Renal pelvis (tissue), 4 donors: ENCODE data around the gene TBC1D22A. TPM values are rescaled to one million over a fixed set of nuclear protein-coding genes. Genes with fewer than 3 reads are reported as not detected.
"Not testable (repeated sequence)": the region's sequence is repeated elsewhere in the genome, so short reads cannot be mapped to it uniquely, and the experiment has no call there.

Experiments
- DNase-seq: peaks from one replicate; pipeline ENCODE4 v3.0.0-alpha.2; 2013
- polyA plus RNA-seq, 3 donors: library from polyadenylated mRNA; unstranded; fragments of 120-200 nt; gene quantifications; one replicate each; pipeline ENCODE4 v1.2.1, GENCODE V29; 2013; ENCODE audit not compliant: insufficient read length in 3 of 3

Gene TBC1D22A
- polyA plus RNA-seq, 3 donors: 16.9 to 19.2 (median 19.1) TPM

DNA sequence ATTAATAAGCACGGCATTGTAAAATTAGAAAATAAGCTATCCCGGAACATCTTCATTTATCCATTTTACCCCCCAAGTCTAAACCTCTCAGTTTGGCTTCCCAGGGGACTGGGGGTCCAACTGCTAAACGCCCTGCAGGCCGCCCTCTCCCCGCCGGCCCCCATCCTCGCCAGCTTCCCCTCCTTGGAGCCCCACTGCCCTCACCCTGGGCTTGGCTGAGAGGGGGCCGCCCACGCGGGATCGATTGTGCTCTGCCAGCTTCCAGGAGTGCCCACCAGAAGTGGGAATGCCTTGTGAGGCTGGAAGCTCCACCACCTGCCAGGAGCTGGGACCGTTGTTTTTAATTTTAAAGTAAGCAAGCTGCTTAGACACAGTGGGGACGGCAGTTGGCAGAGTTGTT, 353.5 kb downstream of the TBC1D22A start:
- DNase-seq: no peak

DNA sequence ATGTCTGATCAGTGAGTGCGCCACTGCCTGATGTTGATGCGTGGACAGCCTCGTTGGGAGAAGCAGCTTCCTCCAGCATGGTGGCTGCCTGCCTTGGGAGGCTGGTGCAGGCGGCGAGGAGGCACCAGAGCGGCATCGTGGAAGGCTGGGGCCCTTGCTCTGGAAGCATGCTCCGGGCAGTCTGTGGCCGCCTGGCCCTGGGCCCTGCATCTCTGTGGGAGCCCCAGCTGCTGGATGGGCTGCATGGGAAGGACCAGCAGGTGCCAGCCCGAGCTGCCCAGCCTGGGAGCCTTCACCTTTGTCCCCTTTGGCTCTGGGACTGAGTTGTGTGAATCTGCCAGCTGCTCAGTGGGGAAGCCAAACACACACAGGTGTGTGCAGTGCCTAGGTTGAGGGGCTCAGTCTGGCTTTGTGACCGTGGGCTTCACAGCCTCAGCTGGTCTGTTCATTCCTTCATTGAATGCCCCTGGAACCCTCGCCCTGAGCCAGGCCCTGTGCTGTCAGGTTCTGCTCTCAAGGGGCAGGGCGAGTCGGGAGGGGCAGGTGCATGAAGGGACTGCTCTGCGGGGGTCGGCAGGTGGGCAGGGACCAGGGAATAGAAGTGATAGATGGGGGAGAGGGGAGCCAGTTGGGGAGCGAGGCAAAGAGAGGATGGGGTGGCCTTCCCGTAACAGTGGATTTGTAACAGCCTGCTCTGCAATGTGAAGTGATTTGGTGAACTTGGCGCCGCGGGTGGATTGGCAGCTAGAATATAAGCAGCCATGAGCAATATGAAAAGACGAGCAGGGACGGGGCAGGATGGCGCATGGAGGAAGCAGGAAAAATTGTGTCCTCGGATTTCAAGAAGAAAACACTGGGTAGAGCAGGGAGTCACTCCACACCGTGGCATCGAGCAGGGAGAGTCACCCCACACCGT, 354.2 kb downstream of the TBC1D22A start:
- no peak for DNase-seq

DNA sequence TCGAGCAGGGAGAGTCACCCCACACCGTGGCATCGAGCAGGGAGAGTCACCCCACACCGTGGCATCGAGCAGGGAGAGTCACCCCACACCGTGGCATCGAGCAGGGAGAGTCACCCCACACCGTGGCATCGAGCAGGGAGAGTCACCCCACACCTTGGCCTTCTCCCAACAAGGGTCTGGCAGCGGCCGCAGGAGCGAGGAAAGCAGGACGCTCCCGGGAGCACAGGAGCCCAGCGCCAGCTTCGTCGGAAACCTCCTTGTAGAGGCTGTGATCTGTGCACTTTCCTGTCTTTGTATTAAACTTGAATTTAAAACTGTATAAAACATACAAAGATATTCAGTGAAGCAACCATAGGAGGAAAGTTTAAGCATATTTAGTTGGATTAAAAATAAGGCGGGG, 355.0 kb downstream of the TBC1D22A start:
- not testable (repeated sequence) for DNase-seq

DNA sequence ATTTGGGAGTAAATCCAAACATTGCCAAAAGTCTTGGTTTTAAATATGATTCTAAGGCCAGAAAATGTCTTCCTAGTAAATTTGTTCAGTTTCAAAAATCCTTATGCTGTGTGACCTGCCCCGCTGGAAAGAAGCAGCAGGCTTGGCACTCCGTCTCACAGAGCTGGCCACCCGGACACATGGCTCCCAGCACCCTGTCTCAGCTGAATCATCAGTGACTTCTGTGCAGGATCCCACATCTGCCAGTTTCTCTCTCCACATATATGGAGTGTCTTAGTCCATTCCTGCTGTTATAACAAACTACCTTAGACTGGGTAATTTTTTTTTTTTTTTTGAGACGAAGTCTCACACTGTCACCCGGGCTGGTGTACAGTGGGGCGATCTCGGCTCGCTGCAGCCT, 356.7 kb downstream of the TBC1D22A start:
- no peak for DNase-seq

DNA sequence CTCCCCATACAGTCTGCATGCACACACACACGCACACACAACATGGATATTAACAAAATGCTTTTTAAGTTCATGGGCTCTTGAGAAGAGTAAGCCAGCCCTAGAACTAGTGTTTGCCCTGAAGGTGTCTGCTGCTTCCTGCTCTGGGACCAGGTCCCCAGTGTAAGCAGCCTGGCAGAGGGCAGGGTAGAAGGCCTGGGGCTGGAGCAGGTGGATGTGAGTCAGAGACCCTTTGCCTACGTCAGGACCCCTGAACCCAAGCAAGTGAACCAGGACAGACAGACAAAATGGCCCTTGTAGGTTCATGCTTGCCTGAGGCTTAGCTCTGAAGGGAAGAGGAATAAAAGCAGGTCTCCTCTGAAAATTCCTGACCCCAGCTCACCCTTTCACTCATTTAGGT, 357.9 kb downstream of the TBC1D22A start:
- DNase-seq: no peak

DNA sequence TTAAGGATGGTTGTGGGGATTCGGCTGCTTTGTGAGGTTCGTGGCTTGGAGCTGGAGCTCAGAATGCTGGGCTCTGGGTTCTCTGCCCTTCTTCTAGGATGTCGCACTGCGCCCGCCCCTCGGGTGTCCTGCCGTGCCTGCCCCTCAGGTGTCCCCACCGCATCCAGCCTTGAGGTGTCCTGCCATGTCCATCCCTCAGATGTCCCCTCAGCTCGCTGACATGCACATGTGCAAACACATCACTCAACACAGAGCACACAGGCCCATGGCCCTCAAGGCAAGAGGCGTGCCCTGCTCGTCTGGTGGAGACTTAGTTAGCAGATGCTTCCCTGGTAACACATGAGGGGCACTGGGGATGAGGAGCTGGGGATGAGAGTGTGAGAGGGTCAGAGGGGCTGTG, 359.3 kb downstream of the TBC1D22A start:
- no peak for DNase-seq

DNA sequence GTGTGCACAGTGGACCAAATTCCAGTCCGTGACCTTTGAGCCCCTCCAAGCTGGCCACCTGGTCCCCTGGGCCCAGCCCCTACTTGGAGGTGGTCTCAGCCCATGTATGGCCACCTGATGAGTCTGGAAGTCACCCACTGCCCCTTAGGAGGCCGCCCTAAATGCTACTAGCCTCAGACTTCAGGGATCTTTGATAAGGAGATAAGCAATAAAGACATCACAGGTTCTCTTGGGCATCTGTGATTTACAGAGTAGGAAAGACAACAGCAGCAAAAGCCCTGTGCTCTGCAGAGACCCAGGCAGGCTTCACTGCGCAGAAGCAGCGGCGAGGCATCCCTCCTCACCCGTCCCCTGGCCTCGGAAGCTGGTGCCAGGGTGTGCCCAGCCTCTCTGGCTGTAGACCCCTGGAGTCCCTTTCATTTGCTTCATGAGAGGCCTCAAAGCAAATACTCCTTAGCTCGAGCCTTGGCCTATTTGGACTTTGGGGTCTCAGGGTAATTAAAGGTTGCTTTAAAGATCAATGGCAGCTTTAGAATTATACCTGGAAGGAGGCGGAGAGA, 360.1 kb downstream of the TBC1D22A start:
- DNase-seq: no peak

DNA sequence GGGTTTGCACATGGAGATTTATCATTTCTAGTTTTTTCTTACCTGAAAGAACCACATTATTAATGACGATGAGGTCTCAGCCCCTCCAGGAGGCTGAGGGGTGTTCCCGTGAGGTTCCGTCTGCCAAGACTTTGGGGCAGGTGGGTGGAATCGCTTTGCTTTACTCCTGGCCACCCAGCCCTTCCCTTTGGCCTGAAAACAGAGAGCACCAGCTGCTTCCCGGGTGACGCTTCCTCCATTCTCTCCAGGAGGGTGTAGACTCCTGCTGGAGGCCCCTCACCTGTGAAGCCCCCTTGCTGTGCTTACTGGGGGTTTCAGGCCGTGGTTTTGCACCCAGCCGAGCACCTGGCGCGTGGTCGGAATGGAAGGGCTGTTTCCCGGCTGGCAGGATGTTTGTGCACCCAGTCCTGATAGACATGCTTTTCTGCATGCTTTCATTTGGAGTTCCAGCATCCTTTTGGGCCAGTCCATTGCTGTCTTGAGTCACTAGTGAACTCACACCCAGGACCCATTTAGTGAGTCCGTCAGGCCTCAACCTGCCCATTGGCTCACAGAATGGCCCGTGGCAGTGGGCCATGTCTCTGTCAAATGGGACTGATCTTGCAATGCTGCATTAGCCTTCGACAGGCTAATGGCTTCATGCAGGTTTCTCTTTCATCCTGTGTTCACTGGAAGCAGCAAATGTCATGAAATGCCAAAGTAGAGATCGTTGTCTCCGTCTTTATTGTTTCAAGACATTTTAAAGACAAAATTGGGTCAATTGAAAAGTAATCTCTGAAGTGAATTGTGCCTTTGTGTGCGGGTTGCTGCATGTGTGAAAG, 360.8 kb downstream of the TBC1D22A start:
- DNase-seq: no peak

DNA sequence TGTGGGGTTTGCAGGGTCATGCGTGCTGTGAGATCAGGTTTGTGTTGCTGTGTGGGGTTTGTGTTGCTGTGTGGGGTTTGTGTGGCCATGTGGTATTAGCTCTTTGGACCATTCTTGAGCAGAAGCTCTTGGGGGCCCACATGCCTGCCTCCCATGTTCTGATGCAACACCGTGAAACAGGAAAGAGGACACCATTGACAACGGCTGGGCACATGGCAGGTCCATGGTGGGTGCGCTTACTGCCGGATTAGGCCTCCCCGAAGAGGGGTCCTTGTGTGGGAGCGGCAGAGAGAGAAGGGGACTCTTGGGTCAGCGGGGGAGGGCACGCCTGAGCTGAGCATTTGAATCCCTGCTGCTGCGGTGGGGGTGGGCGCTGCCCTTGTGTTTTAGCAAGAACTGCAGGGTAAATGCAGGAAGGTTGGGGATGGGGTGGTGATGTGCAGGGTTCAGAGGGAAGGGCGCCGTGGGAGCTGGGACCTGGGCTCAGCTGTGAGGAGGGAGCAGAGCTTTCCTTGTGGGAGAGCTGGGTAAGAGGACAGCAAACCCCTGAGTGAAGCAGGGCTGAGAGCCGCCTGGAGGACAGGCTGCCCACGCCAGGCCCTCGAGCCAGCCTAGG, 361.5 kb downstream of the TBC1D22A start:
- DNase-seq: no peak

DNA sequence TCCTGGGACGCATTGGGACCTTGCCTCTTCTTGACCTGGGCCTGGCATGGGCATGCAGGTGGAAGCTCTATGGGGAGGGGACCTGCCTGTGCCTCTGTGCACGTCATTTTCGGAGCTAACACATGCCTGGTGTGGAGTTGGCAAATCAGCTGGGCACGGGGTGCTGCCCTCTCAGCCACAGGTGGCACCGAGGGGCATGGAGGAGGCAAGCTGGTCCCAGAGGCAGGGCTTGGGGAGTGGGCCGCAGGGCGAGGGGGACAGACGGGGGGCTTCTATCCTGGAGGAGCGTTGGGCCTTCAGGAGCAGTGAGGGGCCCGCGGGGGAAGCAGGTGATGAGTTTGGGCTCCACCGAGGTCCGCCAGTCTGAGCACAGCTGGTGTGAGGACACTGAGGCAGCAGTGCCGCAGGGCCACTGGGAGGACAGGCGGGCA, 362.0 kb downstream of the TBC1D22A start:
- no peak for DNase-seq

DNA sequence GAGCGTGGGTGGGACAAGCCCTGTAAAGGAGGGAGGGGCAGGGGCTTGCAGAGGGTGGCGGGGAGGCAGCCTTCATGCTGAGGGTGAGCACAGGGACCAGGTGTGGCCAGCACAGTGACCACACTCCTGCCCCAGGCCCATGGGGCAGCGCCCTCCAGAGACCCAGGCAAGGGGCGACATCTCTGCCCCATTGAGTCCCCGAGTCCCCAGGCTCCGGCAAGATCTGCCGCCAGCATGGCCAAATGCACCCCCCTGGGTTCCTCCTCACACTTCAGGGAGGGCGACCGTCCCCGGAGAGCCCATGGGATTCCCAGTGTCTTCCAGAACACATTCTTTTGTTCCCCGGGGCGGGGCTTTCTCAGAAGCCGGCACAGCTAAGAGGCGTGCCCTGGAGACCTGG, 362.5 kb downstream of the TBC1D22A start:
- DNase-seq: no peak

DNA sequence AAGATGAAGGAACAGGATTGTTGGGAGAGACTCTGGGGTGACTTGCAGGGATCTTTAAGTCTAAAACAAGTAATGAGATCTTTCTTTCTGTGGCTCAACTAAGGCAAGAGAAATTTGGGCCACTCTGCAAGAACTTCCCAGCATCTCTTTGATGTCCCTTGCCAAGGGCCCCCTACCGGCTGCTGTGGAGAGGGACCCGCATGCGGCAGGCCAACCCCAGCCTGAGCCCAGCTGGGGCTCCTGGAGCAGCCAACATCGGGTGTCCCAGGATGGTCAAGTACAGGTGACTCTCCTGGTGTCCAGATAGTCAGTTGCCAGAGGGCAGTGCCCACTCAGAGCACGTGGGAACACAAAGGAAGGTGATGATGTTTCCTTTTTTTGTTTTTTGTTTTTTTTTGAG, 363.2 kb downstream of the TBC1D22A start:
- DNase-seq: no peak

DNA sequence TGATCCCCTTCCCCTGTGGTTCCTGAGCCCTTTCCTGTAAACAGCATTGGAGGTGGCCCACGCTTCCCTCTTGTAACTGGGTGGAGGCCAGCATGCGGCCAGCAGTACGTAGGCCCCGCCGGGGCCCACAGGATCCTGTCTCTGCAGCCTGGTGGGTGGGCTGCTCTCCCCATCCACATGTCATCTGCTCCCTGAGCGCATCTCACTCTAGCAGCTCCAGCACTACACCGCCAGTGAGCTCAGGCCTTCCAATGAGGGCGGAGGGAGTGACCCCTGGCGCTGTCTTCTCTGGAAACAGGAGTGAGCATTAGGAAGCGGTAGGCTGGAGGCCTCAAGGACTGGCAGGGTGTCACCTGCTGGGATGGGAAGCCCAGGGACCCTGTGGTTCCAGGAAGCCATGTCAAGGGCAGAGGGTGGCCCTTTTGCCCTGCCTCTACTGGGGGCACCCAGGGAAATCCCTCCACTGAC, 363.9 kb downstream of the TBC1D22A start:
- DNase-seq: no peak

DNA sequence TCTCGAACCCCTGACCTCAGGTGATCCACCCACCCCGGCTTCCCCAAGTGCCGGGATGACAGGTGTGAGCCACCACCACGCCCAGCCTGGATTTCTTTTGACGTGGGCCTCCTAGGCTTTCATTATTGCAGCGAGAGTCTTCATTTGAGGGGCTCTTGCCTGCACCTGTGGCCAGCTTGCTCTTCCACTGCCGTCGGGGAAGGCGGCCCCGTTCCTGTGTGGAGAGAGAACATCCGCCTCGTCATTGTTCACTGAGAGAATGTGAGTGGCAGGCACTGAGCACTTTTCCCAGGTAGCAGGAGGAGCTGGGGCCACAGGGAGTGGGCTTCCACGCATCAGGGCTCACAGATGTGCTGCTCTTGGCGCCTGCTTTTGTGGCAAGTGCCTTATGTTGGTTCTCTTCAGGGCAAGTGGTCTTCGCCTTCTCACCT, 365.0 kb downstream of the TBC1D22A start:
- DNase-seq: no peak

DNA sequence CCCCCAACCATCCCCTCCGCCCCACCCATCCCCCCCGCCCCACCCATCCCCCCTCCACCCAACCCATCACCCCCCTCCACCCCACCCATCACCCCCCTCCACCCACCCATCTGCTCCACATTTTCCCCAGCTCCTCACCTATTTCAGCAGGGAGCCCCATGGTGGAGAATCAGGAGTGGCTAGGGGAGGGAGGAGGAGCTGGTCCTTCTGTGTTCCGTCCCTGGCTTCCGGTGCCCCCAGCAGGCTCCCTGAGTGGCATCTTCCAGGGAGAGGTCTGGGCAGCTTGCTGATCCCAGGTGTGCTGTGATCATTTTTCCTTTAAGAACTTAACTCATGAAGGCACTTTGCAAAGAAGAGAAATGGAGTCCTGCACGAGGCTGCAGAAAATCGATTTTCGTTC, 365.8 kb downstream of the TBC1D22A start:
- DNase-seq: no peak

DNA sequence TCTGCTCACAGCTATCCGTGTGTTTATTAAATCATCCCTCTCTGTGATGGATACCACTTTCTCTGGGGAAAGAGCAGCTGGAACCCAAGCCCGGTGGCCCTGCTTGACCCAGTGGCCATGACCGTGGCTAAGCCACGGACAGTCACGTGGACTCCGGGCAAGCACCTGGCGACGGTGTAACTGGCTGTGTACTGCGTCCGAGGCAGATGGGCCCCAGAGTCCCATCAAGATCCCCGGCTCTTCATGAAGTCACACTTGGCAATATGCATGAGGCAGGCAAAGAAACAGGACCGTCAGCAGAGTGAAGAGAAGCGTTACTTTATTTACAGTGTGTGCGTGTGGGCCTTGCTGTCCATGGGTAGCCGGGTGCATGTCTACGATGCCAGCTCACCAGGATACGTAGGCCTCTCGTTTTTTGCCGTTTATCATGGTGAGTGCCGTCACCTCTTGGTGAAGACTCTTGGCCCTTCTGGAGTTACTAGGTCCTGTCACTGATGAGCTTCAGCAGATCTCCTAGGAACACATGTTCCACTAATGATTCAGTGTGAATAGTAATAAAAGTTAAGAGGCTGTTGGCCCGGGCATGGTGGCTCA, 366.3 kb downstream of the TBC1D22A start:
- DNase-seq: no peak

DNA sequence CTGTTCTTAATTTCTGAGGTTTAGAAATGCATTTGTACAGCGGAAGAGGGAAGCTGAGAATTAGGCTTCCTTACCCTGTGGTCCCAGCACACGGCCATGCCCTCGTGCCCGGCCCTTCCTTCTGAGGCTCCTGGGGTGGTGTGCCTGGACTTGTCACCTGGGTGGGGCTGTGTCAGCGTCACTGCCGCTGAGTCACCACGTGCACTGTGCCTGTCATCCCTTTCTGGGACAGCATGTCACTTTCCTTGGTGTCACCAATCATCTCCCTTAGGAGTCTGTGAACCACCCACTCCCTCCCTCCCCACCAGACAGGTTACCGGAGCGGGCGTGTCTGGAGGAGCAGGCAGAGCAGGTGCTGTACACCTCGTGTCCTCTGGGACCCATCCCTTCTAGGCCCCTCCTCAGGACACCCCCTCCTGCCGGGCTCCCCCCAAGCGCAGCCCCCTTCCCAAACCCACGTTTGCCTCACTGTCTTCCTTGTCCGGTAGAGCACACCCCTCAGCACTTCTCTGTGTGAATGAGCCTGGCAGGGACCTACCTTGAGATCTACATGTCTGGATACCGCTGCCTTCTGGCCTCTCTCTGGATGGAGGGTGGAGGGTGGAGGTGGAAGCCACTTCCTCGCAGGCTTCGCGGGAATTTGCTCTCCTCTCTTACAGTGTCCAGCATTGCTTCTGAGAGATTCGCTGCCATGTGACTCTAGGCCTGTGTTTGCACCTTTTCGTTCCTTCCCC, 367.6 kb downstream of the TBC1D22A start:
- no peak for DNase-seq

DNA sequence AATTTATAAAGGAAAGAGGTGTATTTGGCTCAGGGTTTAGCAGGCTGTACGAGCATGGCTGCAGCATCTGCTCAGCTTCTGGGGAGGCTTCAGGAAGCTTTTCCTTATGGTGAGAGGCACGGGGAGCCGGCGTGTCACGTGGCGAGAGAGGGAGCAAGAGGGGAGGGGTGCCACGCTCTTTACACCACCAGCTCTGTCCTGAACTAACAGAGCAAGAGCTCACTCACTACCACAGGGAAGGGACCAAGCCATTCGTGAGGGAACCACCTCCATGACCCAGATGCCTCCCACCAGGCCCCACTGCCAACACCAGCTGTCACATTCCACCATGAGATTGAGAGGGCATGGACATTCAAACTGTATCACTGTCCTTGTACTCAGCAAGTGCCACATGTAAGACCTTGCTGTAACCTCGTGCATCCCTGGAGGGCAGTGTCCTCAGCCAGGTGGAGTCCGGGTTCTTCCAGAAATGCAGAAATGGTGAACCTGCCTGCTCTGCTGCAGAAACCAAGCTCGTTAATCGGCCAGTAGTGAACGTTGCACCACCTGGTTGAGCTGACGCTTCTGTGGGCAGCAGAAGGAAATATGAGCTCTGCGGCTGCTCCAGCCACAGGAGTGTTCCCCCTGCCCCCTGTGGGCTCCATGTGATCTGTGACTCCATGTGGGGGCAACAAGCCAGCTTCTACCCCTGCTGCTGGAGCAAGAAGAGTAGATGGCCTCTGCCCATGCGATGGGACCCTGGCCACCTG, 368.6 kb downstream of the TBC1D22A start:
- no peak for DNase-seq

DNA sequence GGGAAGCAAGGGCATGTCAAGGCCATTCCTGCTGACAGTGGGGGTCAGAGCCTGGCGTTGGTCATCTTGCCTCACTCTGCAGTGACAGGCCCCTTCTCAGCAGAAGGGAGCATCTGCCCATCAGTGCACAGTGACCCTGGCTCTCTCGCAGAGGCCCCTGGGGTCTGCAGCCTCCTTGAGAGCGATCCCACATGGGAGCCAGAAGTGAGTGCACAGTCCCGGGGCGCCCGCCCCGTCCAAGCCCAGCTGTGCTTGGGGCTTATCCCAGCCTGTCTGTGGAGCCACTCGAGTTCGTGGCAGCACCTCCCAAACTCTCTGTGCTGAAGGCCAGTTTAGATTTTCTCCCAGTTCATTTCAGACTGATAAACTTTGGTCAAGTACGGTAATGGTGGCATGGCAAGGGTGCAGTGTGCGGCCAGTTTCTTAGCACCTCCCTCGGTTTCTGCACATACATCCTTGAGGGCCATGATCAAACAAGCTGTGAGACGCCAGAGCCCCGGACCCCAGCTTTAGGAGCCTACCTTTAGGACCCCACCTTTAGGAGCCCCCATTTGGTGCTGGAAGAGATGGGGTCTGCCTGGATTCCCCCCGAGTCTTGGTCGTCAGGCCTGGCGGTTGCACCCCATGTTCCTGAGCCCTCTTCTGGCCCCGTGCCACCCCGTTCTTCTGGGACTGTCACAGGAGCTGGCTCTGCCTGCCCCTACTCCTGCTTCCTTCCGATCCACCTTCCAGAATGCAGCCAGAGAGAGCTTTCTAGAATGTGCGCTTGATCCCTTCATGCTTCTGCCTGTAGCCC, 369.4 kb downstream of the TBC1D22A start:
- DNase-seq: no peak
